Measurements from ENCODE around the gene PRPF19. TPM values are rescaled to one million over a fixed set of nuclear protein-coding genes. Genes with fewer than 3 reads are reported as not detected.

Gene PRPF19
- total RNA-seq, 1 experiment from 2014 or later = 128 TPM

- Mint-ChIP-seq H3K9me3 (ENCODE audit: low read depth, unreplicated experiment) (no peaks in the 10 kb centered on the region), H3K27me3 (ENCODE audit: unreplicated experiment) (no peaks in the 10 kb centered on the region), H3K27ac (ENCODE audit: unreplicated experiment) (no peak overlapping the region), H3K36me3 (ENCODE audit: insufficient read depth, unreplicated experiment) (peaks cover 13% of the 10 kb centered on the region), H3K4me3 (ENCODE audit: low read depth, unreplicated experiment) (no peak overlapping the region), H3K4me1 (ENCODE audit: low read depth, unreplicated experiment) (peaks cover 12% of the 10 kb centered on the region)
- BruUV-seq (replicated peaks) = no TSS peak
- CTCF ChIA-PET = interaction anchor here (0.7 kb wide), 1 partner anchor 776 kb away, joined by 3 read pairs; no protein-coding TSS in a partner anchor
- DNase-seq = no peak
- TF ChIP-seq CTCF (IDR thresholded peaks at IDR 0.05; ENCODE audit: unreplicated experiment) = no peak
- intact Hi-C loops (cut with micrococcal nuclease; ENCODE audit: unreplicated experiment) = no loop called here
These were observed 35.2 kb upstream of the PRPF19 start for GRCh38 chr11:60941371-60942119.

GRCh38 chr11:60939855-60940254 is 33.5 kb upstream of the PRPF19 start:
- intact Hi-C loops (cut with micrococcal nuclease; ENCODE audit: unreplicated experiment) = no loop called here
- BruUV-seq (replicated peaks) = no TSS peak
- peaks cover 12% of the 10 kb centered on the region for H3K4me1 Mint-ChIP-seq (ENCODE audit: low read depth, unreplicated experiment)
- no peak overlapping the region for H3K4me3 Mint-ChIP-seq (ENCODE audit: low read depth, unreplicated experiment)
- CTCF ChIA-PET = no interaction called here
- H3K27ac Mint-ChIP-seq (ENCODE audit: unreplicated experiment) = no peak overlapping the region
- peaks cover 13% of the 10 kb centered on the region for H3K36me3 Mint-ChIP-seq (ENCODE audit: insufficient read depth, unreplicated experiment)
- H3K9me3 Mint-ChIP-seq (ENCODE audit: low read depth, unreplicated experiment) = no peaks in the 10 kb centered on the region
- TF ChIP-seq CTCF (IDR thresholded peaks at IDR 0.05; ENCODE audit: unreplicated experiment) = no peak
- DNase-seq = no peak
- H3K27me3 Mint-ChIP-seq (ENCODE audit: unreplicated experiment) = no peaks in the 10 kb centered on the region

- Mint-ChIP-seq H3K36me3 (ENCODE audit: insufficient read depth, unreplicated experiment) (peaks cover 13% of the 10 kb centered on the region), H3K4me1 (ENCODE audit: low read depth, unreplicated experiment) (peaks cover 12% of the 10 kb centered on the region), H3K4me3 (ENCODE audit: low read depth, unreplicated experiment) (no peak overlapping the region), H3K27ac (ENCODE audit: unreplicated experiment) (no peak overlapping the region), H3K9me3 (ENCODE audit: low read depth, unreplicated experiment) (no peaks in the 10 kb centered on the region), H3K27me3 (ENCODE audit: unreplicated experiment) (no peaks in the 10 kb centered on the region)
- no peak for DNase-seq
- intact Hi-C loops (cut with micrococcal nuclease; ENCODE audit: unreplicated experiment) = no loop called here
- no TSS peak for BruUV-seq (replicated peaks)
- TF ChIP-seq CTCF (IDR thresholded peaks at IDR 0.05; ENCODE audit: unreplicated experiment) = no peak
- CTCF ChIA-PET = no interaction called here
These were observed 32.9 kb upstream of the PRPF19 start for GRCh38 chr11:60939301-60939700.

- H3K27ac Mint-ChIP-seq (ENCODE audit: unreplicated experiment) = no peak overlapping the region
- intact Hi-C loops (cut with micrococcal nuclease; ENCODE audit: unreplicated experiment) = no loop called here
- no peak overlapping the region for H3K4me3 Mint-ChIP-seq (ENCODE audit: low read depth, unreplicated experiment)
- BruUV-seq (replicated peaks) = no TSS peak
- no peaks in the 10 kb centered on the region for H3K9me3 Mint-ChIP-seq (ENCODE audit: low read depth, unreplicated experiment)
- CTCF ChIA-PET = no interaction called here
- H3K27me3 Mint-ChIP-seq (ENCODE audit: unreplicated experiment) = no peaks in the 10 kb centered on the region
- H3K4me1 Mint-ChIP-seq (ENCODE audit: low read depth, unreplicated experiment) = peaks cover 12% of the 10 kb centered on the region
- peaks cover 17% of the 10 kb centered on the region for H3K36me3 Mint-ChIP-seq (ENCODE audit: insufficient read depth, unreplicated experiment)
- no peak for TF ChIP-seq CTCF (IDR thresholded peaks at IDR 0.05; ENCODE audit: unreplicated experiment)
- no peak for DNase-seq
These were observed 32.1 kb upstream of the PRPF19 start for GRCh38 chr11:60938500-60938899.
